ENCODE measurements around the gene LPP. TPM values are rescaled to one million over a fixed set of nuclear protein-coding genes. Genes with fewer than 3 reads are reported as not detected.

Gene LPP
- total RNA-seq, 4 donors from 2014 or later, result 109 to 170 (median 132) TPM

DNA sequence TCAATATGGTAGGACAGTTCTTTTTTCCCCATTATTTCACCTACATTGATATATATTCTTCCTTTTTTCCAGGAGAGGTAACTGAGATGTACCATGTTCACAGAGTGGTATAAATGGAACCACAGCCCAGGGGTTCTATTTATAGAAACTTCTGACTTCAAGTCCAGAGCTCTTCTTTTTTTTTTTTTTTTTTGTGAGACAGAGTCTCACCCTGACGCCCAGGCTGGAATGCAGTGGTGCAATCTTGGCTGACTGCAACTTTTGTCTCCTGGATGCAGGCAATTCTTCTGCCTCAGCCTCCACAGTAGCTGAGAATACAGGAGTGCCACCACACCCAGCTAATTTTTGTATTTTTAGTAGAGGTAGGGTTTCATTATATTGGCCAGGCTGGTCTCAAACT, 750.7 kb downstream of the LPP start:
- no peaks in the 10 kb centered on the region for H3K27me3 ChIP-seq
- peaks cover 0 to 5% (median 0%) of the 10 kb centered on the region in 4 donors for H3K4me1 ChIP-seq
- H3K27ac ChIP-seq, result no peak overlapping the region
- H3K36me3 ChIP-seq, result no peaks in the 10 kb centered on the region
- no peak overlapping the region for H3K4me3 ChIP-seq
- no peak for TF ChIP-seq POLR2A (IDR thresholded peaks at IDR 0.05)
- no peak for TF ChIP-seq CTCF (IDR thresholded peaks at IDR 0.05)
- no peaks in the 10 kb centered on the region for H3K9me3 ChIP-seq
- no peak for DNase-seq

- no peak overlapping the region for H3K4me3 ChIP-seq
- peaks cover 0 to 1% (median 0%) of the 10 kb centered on the region in 4 donors for H3K4me1 ChIP-seq
- H3K36me3 ChIP-seq, result no peaks in the 10 kb centered on the region
- H3K27ac ChIP-seq, result no peak overlapping the region
- no peak for DNase-seq
- H3K9me3 ChIP-seq, result no peaks in the 10 kb centered on the region
- no peaks in the 10 kb centered on the region for H3K27me3 ChIP-seq
- no peak for TF ChIP-seq CTCF (IDR thresholded peaks at IDR 0.05)
- TF ChIP-seq POLR2A (IDR thresholded peaks at IDR 0.05), result no peak
Observed at GRCh38 chr3:188905547-188905946, 751.6 kb downstream of the LPP start.

DNA sequence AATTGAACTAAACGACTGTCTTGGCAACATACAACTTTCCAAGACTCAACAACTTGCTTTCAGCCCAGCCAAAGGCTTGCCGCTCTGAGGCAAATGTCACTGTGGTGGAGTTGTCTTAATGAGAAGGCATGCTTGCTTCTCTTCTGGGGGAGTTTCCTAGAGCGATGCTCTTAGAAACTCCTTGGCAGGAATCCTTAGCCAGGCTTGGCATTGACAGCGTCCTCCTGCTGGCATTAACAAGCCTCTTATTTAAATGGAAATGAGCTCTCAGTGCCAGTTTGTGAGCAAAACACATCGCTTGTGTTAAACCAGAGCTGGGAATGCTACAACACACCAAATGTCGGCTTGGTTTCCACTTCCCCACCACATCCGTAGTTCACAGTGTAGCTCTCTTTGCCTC, 752.3 kb downstream of the LPP start:
- Histone ChIP-seq H3K27ac (no peak overlapping the region), H3K4me1 (peaks cover 0 to 8% (median 0%) of the 10 kb centered on the region in 4 donors), H3K4me3 (no peak overlapping the region), H3K36me3 (no peaks in the 10 kb centered on the region), H3K27me3 (no peaks in the 10 kb centered on the region), H3K9me3 (no peaks in the 10 kb centered on the region)
- TF ChIP-seq CTCF (IDR thresholded peaks at IDR 0.05) (no peak), POLR2A (IDR thresholded peaks at IDR 0.05) (no peak)
- DNase-seq, result no peak

- Histone ChIP-seq H3K4me1 (peaks cover 0 to 12% (median 0%) of the 10 kb centered on the region in 4 donors), H3K4me3 (no peak overlapping the region), H3K27me3 (no peaks in the 10 kb centered on the region), H3K36me3 (no peaks in the 10 kb centered on the region), H3K9me3 (no peaks in the 10 kb centered on the region), H3K27ac (no peak overlapping the region)
- TF ChIP-seq POLR2A (IDR thresholded peaks at IDR 0.05) (no peak), CTCF (IDR thresholded peaks at IDR 0.05) (no peak)
- no peak for DNase-seq
Observed at GRCh38 chr3:188908002-188908850, 754.3 kb downstream of the LPP start.

GRCh38 chr3:188911026-188911850, 757.3 kb downstream of the LPP start:
- Histone ChIP-seq H3K4me1 (peaks cover 0 to 22% (median 0%) of the 10 kb centered on the region in 4 donors), H3K4me3 (no peak overlapping the region), H3K9me3 (no peaks in the 10 kb centered on the region), H3K27me3 (no peaks in the 10 kb centered on the region), H3K27ac (peak overlapping the region in 1 of 4 donors; percentile 4), H3K36me3 (no peaks in the 10 kb centered on the region)
- TF ChIP-seq CTCF (IDR thresholded peaks at IDR 0.05) (peak in 2 of 6 experiments; percentile 12 to 19), POLR2A (IDR thresholded peaks at IDR 0.05) (no peak)
- DNase-seq, result peak in 1 of 3 donors; percentile 65

Data from Peyer's patch (tissue), 4 donors.